Fibroblast of upper back skin (primary cell): ENCODE data around the gene JPT1.
"Not testable (repeated sequence)": the region's sequence is repeated elsewhere in the genome, so short reads cannot be mapped to it uniquely, and the experiment has no call there.

Experiments
- DNase-seq: peaks from one replicate; pipeline ENCODE4 v3.0.0-alpha.2; 2013

JPT1 gene

DNA sequence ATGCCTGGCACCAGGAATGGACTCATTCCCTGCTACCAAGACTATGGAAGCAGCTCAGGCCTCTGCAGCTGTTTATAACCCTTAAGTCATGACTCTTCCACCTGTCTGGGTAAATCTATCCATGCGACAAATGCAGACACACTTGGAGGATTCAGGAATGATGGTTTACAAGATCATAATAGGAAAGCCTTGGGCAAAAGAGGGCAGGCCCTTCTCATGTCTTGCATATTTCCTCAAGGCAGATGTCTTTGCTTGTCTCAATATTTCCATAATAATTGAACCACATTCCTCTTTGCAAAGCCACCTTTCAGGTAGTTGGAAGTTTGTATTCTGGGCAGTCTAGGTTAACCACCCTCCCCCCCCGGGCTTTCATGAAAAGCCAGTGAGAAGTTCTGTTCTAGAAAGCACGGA lies 884 bp upstream of the JPT1 start:
- DNase-seq = no peak

DNA sequence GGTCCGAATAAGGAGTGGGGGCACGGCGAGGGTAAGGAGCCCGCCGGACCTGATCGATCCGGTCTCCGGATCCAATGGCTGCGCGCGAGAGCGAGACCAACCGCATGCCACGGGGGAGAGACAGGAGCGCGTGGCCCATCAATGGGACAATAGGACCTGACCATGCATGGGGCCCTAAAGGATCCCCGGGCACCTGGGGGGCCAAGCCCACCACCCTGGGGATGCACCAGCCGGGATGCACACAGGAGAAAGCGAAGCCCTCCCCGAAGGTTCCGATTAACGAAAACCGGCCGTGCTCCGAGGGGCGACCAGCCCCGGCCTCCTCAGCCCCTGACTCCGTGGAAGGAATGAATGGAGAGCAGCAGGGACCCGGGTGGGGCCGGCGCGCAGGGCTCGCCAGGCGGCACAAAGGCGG lies 525 bp downstream of the JPT1 start:
- peak; percentile 6 for DNase-seq

DNA sequence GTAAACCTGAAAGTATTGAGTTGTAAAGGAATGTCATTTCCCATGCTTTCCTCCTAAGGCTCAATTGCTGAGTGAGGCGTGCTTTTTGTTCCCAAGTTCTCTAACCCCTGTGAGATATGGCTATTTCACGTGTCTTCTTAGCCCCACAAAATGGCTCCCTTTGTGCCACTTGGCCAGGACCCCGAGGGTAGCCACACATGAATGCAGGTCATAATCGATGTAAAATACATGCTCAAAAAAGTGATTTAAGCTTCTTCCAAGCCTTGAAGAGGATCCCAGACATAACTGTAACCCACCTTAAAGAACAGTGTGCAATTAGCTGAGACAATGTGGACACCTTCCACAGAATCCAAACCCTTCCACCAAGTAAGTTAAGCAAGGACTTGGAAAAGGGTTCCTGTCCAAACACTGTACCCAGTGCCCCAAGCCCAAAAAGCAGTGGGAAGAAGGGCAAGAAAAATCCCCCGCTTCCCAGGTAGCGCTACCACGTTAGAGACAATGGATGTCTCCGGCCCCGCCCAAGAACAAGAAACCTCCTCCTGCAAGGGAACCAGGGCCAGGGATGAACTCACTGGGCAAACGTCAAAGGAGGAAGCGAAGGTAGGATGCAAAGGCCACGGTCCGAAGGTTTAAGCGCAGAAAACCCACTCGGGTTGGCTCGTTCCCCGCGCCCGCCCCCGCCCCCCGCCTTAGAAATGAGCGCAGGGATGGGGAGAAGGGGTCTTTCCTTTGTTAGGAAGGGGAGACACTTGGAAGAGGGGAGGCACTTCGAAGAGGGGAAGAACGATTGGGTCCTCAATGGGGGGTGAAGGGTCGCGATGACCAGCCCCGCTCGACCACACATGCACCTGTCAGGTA lies 1.2 kb downstream of the JPT1 start:
- peak; percentile 20 for DNase-seq

DNA sequence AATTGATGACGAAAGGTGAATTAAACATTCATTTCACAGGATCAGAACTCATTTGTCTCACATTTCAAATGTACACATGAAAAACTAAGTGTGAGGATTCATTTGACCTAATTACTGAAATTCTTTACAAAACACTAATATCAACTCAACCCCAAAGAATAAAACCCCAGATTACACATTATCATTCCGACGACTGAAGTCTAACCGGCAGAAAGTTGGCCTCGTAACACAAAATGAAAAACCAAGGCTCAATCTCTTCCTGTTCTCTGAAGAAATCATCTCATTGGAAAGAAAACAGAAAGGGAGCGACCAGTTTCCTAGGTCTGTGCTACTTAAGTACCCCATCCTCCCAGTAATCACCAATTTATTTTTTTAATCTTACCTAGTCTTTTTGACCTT lies 1.8 kb downstream of the JPT1 start:
- DNase-seq = no peak

GRCh38 chr17:75151930-75152329 lies 2.4 kb downstream of the JPT1 start:
- DNase-seq = peak; percentile 10

DNA sequence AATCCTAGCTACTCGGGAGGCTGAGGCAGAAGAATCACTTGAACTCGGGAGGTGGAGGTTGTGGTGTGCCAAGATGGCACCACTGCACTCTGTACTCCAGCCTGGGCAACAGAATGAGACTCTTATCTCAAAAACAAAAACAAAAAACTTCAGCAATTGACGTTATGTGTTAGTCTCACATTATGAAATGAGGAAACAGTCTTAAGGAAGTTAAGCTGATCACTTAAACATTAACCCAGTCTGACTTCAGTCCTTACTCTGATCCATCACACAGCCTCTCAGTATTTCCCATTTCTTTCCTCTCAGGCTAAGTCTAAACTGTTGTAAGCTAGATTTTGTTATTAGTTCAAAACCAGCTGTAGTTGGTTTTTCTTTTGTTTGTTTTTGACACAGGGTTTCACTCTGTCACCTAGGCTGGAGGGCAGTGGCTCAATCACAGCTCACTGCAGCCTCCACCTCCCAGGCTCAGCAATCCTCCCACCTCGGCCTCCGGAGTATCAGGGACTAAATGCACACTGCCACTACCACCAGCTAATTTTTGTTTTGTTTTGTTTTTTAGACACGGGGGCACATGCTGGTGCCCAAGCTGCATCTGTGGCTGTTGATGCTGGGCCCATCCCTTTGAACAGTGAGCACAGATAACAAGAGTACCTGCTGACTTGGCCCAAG lies 6.3 kb downstream of the JPT1 start:
- no peak for DNase-seq

DNA sequence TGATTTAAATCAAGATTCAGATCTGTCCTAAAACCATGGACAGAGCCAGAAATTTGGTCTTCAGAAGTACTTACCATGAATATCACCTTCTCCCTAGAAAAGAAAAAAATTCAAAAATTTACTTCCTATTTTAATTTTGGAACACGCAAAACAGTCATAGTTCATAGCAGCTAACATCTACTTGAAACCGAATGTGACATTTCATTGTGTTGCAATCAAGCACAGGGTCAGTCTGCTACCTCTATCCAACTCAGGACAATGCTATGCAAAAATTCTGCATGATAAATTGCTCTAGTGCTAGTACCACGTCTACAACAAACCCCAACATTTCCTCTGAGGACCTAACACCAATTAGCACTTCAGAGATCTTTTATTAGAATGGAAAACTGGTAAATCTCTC lies 7.7 kb downstream of the JPT1 start:
- DNase-seq = no peak

GRCh38 chr17:75144816-75145512 lies 9.3 kb downstream of the JPT1 start:
- no peak for DNase-seq

- DNase-seq = no peak
Measured at GRCh38 chr17:75142236-75142971, 11.9 kb downstream of the JPT1 start.

- no peak for DNase-seq
Measured at GRCh38 chr17:75138519-75138918, 15.8 kb downstream of the JPT1 start.

- DNase-seq = not testable (repeated sequence)
Measured at GRCh38 chr17:75137762-75138161, 16.6 kb downstream of the JPT1 start.

- DNase-seq = no peak
Measured at GRCh38 chr17:75135946-75136345, 18.4 kb downstream of the JPT1 start.

- no peak for DNase-seq
Measured at GRCh38 chr17:75135452-75135851, 18.9 kb downstream of the JPT1 start.

DNA sequence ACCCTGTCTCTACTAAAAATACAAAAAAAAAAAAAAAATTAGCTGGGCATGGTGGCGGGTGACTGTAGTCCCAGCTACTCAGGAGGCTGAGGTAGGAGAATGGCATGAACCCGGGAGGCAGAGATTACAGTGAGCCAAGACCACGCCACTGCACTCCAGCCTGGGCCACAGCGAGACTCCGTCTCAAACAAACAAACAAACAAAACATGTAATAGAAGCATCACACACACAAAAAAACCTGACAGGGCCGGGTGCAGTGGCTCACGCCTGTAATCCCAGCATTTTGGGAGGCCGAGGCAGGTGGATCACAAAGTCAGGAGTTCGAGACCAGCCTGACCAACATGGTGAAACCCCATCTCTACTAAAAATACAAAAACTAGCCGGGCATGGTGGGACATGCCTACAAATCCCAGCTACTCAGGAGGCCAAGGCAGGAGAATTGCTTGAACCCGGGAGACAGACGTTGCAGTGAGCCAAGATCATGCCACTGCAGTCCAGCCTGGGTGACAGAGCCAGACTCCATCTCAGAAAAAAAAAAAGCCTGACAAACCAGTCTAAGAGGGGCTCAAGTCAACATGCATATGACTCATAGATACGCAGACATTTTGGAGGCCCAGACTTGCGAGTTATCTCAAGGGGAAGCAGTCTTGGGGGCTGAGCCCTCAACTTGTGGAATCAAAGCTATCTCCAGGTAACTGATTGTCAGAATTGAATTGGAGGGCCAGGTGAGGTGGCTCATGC lies 20.5 kb downstream of the JPT1 start:
- DNase-seq = not testable (repeated sequence)

GRCh38 chr17:75133001-75133400 lies 21.3 kb downstream of the JPT1 start:
- DNase-seq = no peak

DNA sequence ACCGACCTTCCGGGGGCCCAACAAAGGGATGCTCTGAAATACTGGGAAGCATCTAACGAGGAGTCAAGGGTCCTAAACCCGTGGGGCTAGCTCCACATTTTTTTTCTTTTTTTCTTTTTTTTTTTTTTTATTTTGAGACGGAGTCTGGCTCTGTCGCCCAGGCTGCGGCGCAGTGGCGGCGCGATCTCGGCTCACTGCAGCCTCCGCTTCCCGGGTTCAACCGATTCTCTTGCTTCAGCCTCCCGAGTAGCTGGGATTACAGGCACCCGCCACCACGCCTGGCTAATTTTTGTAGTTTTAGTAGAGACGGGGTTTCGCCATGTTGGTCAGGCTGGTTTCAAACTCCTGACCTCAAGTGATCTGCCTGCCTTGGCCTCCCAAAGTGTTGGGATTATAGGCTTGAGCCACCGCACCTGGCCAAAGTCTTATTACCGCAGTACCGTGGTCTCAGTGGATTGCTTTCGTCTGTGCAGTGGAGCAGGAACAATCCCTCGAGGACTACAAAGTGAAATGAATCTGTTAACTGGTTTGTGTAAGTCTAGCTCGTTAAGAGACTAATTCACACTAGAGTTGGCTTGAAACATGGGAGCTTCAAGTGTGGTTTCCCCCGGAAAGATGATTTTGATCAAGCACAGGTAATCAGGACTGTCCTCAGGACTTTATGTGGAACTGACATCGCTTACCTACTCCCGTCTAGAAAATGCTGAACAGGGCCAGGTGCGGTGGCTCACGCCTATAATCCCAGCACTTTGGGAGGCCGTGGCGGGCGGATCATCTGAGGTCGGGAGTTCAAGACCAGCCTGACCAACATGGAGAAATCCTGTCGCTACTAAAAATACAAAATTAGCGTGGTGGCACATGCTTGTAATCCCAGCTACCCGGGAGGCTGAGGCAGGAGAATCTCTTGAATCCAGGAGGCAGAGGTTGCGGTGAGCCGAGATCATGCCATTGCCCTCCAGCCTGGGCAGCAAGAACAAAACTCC lies 22.0 kb downstream of the JPT1 start:
- not testable (repeated sequence) for DNase-seq

GRCh38 chr17:75131278-75132017 lies 22.9 kb downstream of the JPT1 start, which contains the start of gene NT5C:
Gene NT5C (minus strand): TSS chr17:75131742. CDS start chr17:75131707, 35 bp downstream.
- peak; percentile 79 for DNase-seq

DNA sequence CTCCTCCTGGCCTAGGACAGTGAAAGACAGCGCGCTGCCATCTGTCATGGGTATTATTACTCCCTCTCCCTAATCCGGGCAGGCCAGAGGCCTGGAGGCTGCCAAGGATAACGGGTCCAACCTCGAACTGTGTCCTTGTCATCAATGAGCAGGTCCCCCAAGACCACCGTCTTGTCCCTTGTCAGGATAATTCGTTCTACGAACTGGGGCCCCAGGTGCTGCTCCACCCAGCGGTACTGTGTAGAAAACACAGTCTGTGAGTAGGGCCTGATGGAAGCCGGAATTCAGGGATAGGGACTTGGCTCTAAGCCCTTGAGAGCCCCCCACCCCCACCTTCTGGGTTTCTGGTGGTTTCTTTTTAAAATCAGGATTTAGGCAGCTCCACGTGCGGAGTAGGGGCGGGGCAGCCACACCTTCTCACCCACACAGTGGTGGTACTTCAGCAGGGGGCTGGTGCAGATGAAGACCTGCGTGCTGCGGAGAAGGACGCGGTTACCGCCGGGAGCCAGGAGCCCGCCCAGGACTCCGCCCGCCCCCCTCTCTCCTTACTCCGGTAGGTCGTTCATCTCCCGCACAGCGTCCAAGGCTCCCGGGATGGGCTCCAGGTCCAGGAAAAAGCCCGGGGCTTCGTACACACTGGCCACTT lies 23.6 kb downstream of the JPT1 start:
- peak; percentile 64 for DNase-seq

GRCh38 chr17:75130059-75130631 lies 24.2 kb downstream of the JPT1 start:
- DNase-seq = no peak
